HepG2 (cell line): ENCODE data around the gene AFF1. TPM values are rescaled to one million over a fixed set of nuclear protein-coding genes. Genes with fewer than 3 reads are reported as not detected.

Source experiments
- ATAC-seq: fragments of 200-7000 bp; cut with Tn5 transposase; 3 replicates; pipeline ENCODE4 v1.9.1; 2020; ENCODE audit warnings: mild to moderate bottlenecking, moderate library complexity
- BruUV-seq: library from RNA; stranded (reverse); fragments of 400-500 nt; replicated peaks from 2 replicates; lab custom pipeline; 2021; lab: Mats Ljungman, UMichigan
- CTCF ChIA-PET: fragments of 300-600 bp; formaldehyde crosslinking; extraction: SDS; loops from one replicate; lab custom pipeline; 2021; ENCODE audit warnings: low total read pairs, inconsistent platforms, low intra/inter-chr PET ratio; lab: Yijun Ruan, JAX
- POLR2A ChIA-PET: fragments of 350-600 bp; sonication (Branson Sonifier 250); formaldehyde crosslinking; loops from one replicate; lab custom pipeline; 2020; ENCODE audit warnings: antibody characterized with exemption, inconsistent platforms; lab: Yijun Ruan, JAX
- DNase-seq: peaks from one replicate; pipeline ENCODE4 v3.0.0-alpha.2; 2015; ENCODE audit warnings: low spot score
- FAIRE-seq: peaks from 3 replicates; lab custom pipeline; 2011; peaks lifted over from hg19 to GRCh38; lab: Jason Lieb, UNC
- H2AFZ ChIP-seq: one replicate; pipeline ENCODE4 v1.6.1; 2011; ENCODE audit warnings: low read length, inconsistent platforms
- H3K27ac ChIP-seq: fragments of 300-600 bp; 3 replicates; pipeline ENCODE4 v1.8.0; 2011; ENCODE audit warnings: mixed run types, mild to moderate bottlenecking, mixed read lengths, low read length, inconsistent platforms; ENCODE audit not compliant: insufficient read depth; ENCODE audit errors: extremely low read length
- H3K27me3 ChIP-seq, 2 experiments: fragments of 200-600 bp in 1 of 2; 2 replicates in 1 of 2; 3 replicates in 1 of 2; pipeline versions ENCODE4 v1.6.0 to v1.8.0; 2011; ENCODE audit warnings: low read length in 2 of 2, mild to moderate bottlenecking in 2 of 2, moderate library complexity in 2 of 2, inconsistent platforms in 1 of 2; ENCODE audit not compliant: insufficient read depth in 2 of 2, control insufficient read depth in 1 of 2
- H3K36me3 ChIP-seq, 2 experiments: fragments of 200-600 bp in 1 of 2; replicated peaks in 1 of 2; 2 replicates in 1 of 2; 3 replicates in 1 of 2; pipeline versions ENCODE4 v1.5.1 to v1.8.0; 2011; ENCODE audit warnings: low read length in 2 of 2, inconsistent platforms in 1 of 2; ENCODE audit not compliant: insufficient read depth in 2 of 2, control insufficient read depth in 1 of 2
- H3K4me1 ChIP-seq: 2 replicates; pipeline ENCODE4 v1.5.1; 2012; ENCODE audit warnings: low read length, inconsistent platforms; ENCODE audit not compliant: insufficient read depth
- H3K4me2 ChIP-seq: 2 replicates; pipeline ENCODE4 v1.6.0; 2011; ENCODE audit warnings: low read depth, low read length, inconsistent platforms
- H3K4me3 ChIP-seq, 3 experiments: fragments of 200-600 bp in 1 of 3; sonication (generic), shearing (Covaris generic) in 1 of 3; replicated peaks in 1 of 3; 2 replicates each; pipeline ENCODE4 v1.5.1; 2011 to 2016; ENCODE audit warnings: low read length in 3 of 3, inconsistent platforms in 2 of 3, low read depth in 2 of 3, mild to moderate bottlenecking in 2 of 3, control low read depth in 1 of 3, mixed read lengths in 1 of 3; ENCODE audit not compliant: insufficient read depth in 1 of 3
- H3K79me2 ChIP-seq: one replicate; pipeline ENCODE4 v1.6.1; 2011; ENCODE audit warnings: low read length, inconsistent platforms; ENCODE audit not compliant: insufficient read depth
- H3K9ac ChIP-seq: 2 replicates; pipeline ENCODE4 v1.6.0; 2011; ENCODE audit warnings: mild to moderate bottlenecking, low read depth, low read length, inconsistent platforms; ENCODE audit not compliant: insufficient read depth
- H3K9me3 ChIP-seq: 2 replicates; pipeline ENCODE4 v1.5.1; 2012; ENCODE audit warnings: mild to moderate bottlenecking, low read length
- H4K20me1 ChIP-seq: 2 replicates; pipeline ENCODE4 v1.6.0; 2011; ENCODE audit warnings: inconsistent platforms, mild to moderate bottlenecking, low read length, moderate library complexity; ENCODE audit not compliant: insufficient read depth
- BCL3 ChIP-seq: sonication (generic); formaldehyde crosslinking; IDR thresholded peaks from 2 replicates; pipeline ENCODE4 v1.5.1; 2020; ENCODE audit warnings: mild to moderate bottlenecking, missing genetic modification reagents, moderate library complexity
- IKZF4 ChIP-seq: sonication (generic); formaldehyde crosslinking; IDR thresholded peaks from 2 replicates; pipeline ENCODE4 v1.5.1; 2020; ENCODE audit warnings: borderline replicate concordance, mild to moderate bottlenecking, low read depth, missing genetic modification reagents; ENCODE audit errors: not compliant biosample characterization
- MYPOP ChIP-seq: sonication (generic); formaldehyde crosslinking; IDR thresholded peaks from 2 replicates; pipeline ENCODE4 v1.8.1; 2023; ENCODE audit warnings: mild to moderate bottlenecking, moderate library complexity, missing genetic modification reagents
- NFE2L1 ChIP-seq: sonication (generic); formaldehyde crosslinking; IDR thresholded peaks from 2 replicates; pipeline ENCODE4 v1.4.0; 2020; ENCODE audit warnings: missing genetic modification reagents, mild to moderate bottlenecking, borderline replicate concordance
- REXO4 ChIP-seq: sonication (generic); formaldehyde crosslinking; IDR thresholded peaks from 2 replicates; pipeline ENCODE4 v1.8.0; 2022; ENCODE audit warnings: missing genetic modification reagents, mild to moderate bottlenecking, borderline replicate concordance
- UBTF ChIP-seq: sonication (generic); formaldehyde crosslinking; IDR thresholded peaks from 2 replicates; pipeline ENCODE4 v1.4.0; 2020; ENCODE audit warnings: mild to moderate bottlenecking, missing genetic modification reagents
- ZNF121 ChIP-seq: sonication (generic); formaldehyde crosslinking; IDR thresholded peaks from 2 replicates; pipeline ENCODE4 v1.5.0; 2020; ENCODE audit warnings: mild to moderate bottlenecking, missing genetic modification reagents
- ZNF605 ChIP-seq: sonication (generic); formaldehyde crosslinking; IDR thresholded peaks from 2 replicates; pipeline ENCODE4 v1.8.0; 2022; ENCODE audit warnings: mild to moderate bottlenecking, missing genetic modification reagents
- ZSCAN25 ChIP-seq: sonication (generic); formaldehyde crosslinking; IDR thresholded peaks from 2 replicates; pipeline ENCODE4 v1.8.0; 2022; ENCODE audit warnings: mild to moderate bottlenecking, missing genetic modification reagents
- WGBS: methylation state at CpG from one replicate; pipeline ENCODE4 v1.1.6; 2017; ENCODE audit warnings: low lambda C conversion rate; 5-methylcytosine and 5-hydroxymethylcytosine counted together
- in situ Hi-C: cut with HindIII; loops from 2 replicates; pipeline ENCODE4 v1.10.0; 2017; ENCODE audit warnings: low pct_unique_long_range_greater_than_20kb; ENCODE audit not compliant: extremely low pct_ligation_motif_present
- intact Hi-C: fragments of 100-400 bp; cut with micrococcal nuclease; formaldehyde crosslinking; loops from one replicate; pipeline ENCODE4 v1.10.0; 2022; ENCODE audit not compliant: unreplicated experiment
- polyA plus RNA-seq, 8 experiments: library from polyadenylated mRNA; depleted of rRNA in 3 of 8; stranded (reverse) in 7 of 8; unstranded in 1 of 8; fragments of >200 nt; fragmentation: Illumina TruSeq in 4 of 8; extraction: Trizol in 4 of 8; gene quantifications; 2 replicates each; pipeline versions ENCODE4 v1.2.1 to v1.2.3, GENCODE V29; 2011 to 2016; ENCODE audit warnings: low read depth in 4 of 8, missing spikeins in 1 of 8, mixed read lengths in 1 of 8; ENCODE audit not compliant: insufficient read depth in 1 of 8
- total RNA-seq, 5 experiments: library from RNA; depleted of rRNA; stranded (reverse); fragments of >200 nt; fragmentation: Illumina TruSeq; extraction: Trizol; gene quantifications; 2 replicates each; pipeline ENCODE4 v1.2.3, GENCODE V29; 2016; ENCODE audit warnings: low read depth in 1 of 5

Gene AFF1
- total and polyA plus RNA-seq, 2 of the 13 experiments (the other 11 are each of a cell fraction or from before 2014, with no cell fraction given) = 15.5 to 15.9 TPM

- H3K36me3 ChIP-seq = no peaks in the 10 kb centered on the region
- 80% methylated on average over 8 of the region's 8 CpGs for WGBS
- H3K79me2 ChIP-seq = peaks cover 85% of the 10 kb centered on the region
- intact Hi-C loops (loop anchor here (5.0 kb wide), 2 partner anchors 152 to 167 kb away; no protein-coding TSS in a partner anchor), in situ Hi-C loops (loop anchor here (5.0 kb wide), 1 partner anchor 67 kb away; no protein-coding TSS in a partner anchor)
- peak overlapping the region; percentile 35 for H3K27ac ChIP-seq
- ChIA-PET POLR2A (interaction anchor here (0.5 to 3.6 kb wide), 4 partner anchors 21 to 66 kb away, joined by 3 to 18 read pairs (median 4); no protein-coding TSS in a partner anchor), CTCF (no interaction called here)
- H4K20me1 ChIP-seq = 0 out of 2 replicates have a peak, but pooled peaks cover 1% of the 10 kb centered on the region
- ATAC-seq (no peak), DNase-seq (no peak), FAIRE-seq (no peak)
- H3K4me3 ChIP-seq = no peak overlapping the region; a peak in 2 of 6 replicates
- H3K9me3 ChIP-seq = no peaks in the 10 kb centered on the region
- H3K27me3 ChIP-seq = no peaks in the 10 kb centered on the region; a peak in 1 of 5 replicates
- H2AFZ ChIP-seq = no peak overlapping the region
- peak overlapping the region; percentile 23 for H3K9ac ChIP-seq
- TF ChIP-seq BCL3 (CRISPR knock-in tag) = no peak
- peak; percentile 81 for TF ChIP-seq ZNF121 (CRISPR knock-in tag)
- peaks cover 79% of the 10 kb centered on the region for H3K4me1 ChIP-seq
- no TSS peak for BruUV-seq
- peak overlapping the region; percentile 55 for H3K4me2 ChIP-seq
These were observed 5.1 kb downstream of the AFF1 start for GRCh38 chr4:86939729-86940575.

- Histone ChIP-seq H3K27ac (no peak overlapping the region), H3K36me3 (no peaks in the 10 kb centered on the region), H3K4me3 (no peak overlapping the region), H3K4me2 (no peak overlapping the region), H4K20me1 (0 out of 2 replicates have a peak, but pooled peaks cover 4% of the 10 kb centered on the region), H3K27me3 (no peaks in the 10 kb centered on the region; a peak in 1 of 5 replicates), H3K4me1 (peaks cover 89% of the 10 kb centered on the region), H3K9me3 (no peaks in the 10 kb centered on the region), H3K9ac (no peak overlapping the region), H2AFZ (no peak overlapping the region), H3K79me2 (peaks cover 88% of the 10 kb centered on the region)
- no TSS peak for BruUV-seq
- 95% methylated on average over 15 of the region's 15 CpGs for WGBS
- ATAC-seq = no peak
- no peak for DNase-seq
- FAIRE-seq = no peak
- CTCF ChIA-PET = no interaction called here
- in situ Hi-C loops = no loop called here
- intact Hi-C loops = no loop called here
- POLR2A ChIA-PET = interaction anchor here (0.6 to 3.6 kb wide), 3 partner anchors 21 to 65 kb away, joined by 3 to 18 read pairs (median 16); no protein-coding TSS in a partner anchor
- no peak for TF ChIP-seq ZNF605
- no peak for TF ChIP-seq ZSCAN25 (CRISPR knock-in tag)
- TF ChIP-seq UBTF (CRISPR knock-in tag) = no peak
- no peak for TF ChIP-seq IKZF4 (CRISPR knock-in tag)
- no peak for TF ChIP-seq MYPOP
- TF ChIP-seq NFE2L1 (CRISPR knock-in tag) = no peak
- no peak for TF ChIP-seq REXO4 (CRISPR knock-in tag)
These were observed 6.2 kb downstream of the AFF1 start for GRCh38 chr4:86940920-86941460.
